Endothelial cell of umbilical vein (primary cell): ENCODE measurements around the gene SLC25A24. TPM values are rescaled to one million over a fixed set of nuclear protein-coding genes. Genes with fewer than 3 reads are reported as not detected.

Experiments used
- BruUV-seq: library from RNA; stranded (reverse); fragments of 400-500 nt; replicated peaks from 2 replicates; lab custom pipeline; 2021; lab: Mats Ljungman, UMichigan
- CTCF ChIA-PET: fragments of 300-600, 350-600 bp; sonication (Branson Sonifier 250); formaldehyde crosslinking; loops from one replicate; lab custom pipeline; 2021; ENCODE audit warnings: antibody characterized with exemption, inconsistent platforms; lab: Charles Lee
- POLR2A ChIA-PET: fragments of 300-600, 350-600 bp; sonication (Branson Sonifier 250); formaldehyde crosslinking; loops from one replicate; lab custom pipeline; 2021; ENCODE audit warnings: antibody characterized with exemption, inconsistent platforms; lab: Charles Lee
- DNase-seq: peaks from one replicate; pipeline ENCODE4 v3.0.0-alpha.2; 2011; ENCODE audit warnings: low read depth, low spot score
- FAIRE-seq: peaks from 2 replicates; lab custom pipeline; 2011; peaks lifted over from hg19 to GRCh38; lab: Jason Lieb, UNC
- H2AFZ ChIP-seq: 2 replicates; pipeline ENCODE4 v1.6.0; 2012; ENCODE audit warnings: low read depth, low read length, control low read depth, inconsistent platforms
- H3K27ac ChIP-seq: 2 replicates; pipeline ENCODE4 v1.5.1; 2011; ENCODE audit warnings: low read depth, mild to moderate bottlenecking, control low read depth, low read length, moderate library complexity; ENCODE audit not compliant: insufficient read depth
- H3K27me3 ChIP-seq, 2 experiments: 2 replicates each; pipeline versions ENCODE4 v1.6.0 to v1.6.1; 2011; ENCODE audit warnings: low read length in 2 of 2, mixed read lengths in 1 of 2; ENCODE audit not compliant: control insufficient read depth in 2 of 2, insufficient read depth in 2 of 2
- H3K36me3 ChIP-seq, 2 experiments: 2 replicates in 1 of 2; 3 replicates in 1 of 2; pipeline ENCODE4 v1.5.1; 2011; ENCODE audit warnings: low read length in 2 of 2, mild to moderate bottlenecking in 1 of 2, moderate library complexity in 1 of 2; ENCODE audit not compliant: control insufficient read depth in 2 of 2, insufficient read depth in 2 of 2; ENCODE audit errors: extremely low read depth in 1 of 2
- H3K4me1 ChIP-seq: 3 replicates; pipeline ENCODE4 v1.5.1; 2011; ENCODE audit warnings: mild to moderate bottlenecking, low read length; ENCODE audit not compliant: control insufficient read depth, insufficient read depth; ENCODE audit errors: extremely low read depth
- H3K4me2 ChIP-seq: 2 replicates; pipeline ENCODE4 v1.6.1; 2011; ENCODE audit warnings: low read length, control low read depth, mixed read lengths; ENCODE audit not compliant: insufficient read depth
- H3K4me3 ChIP-seq, 3 experiments: fragments of 200-600 bp in 1 of 3; sonication (generic), shearing (Covaris generic) in 1 of 3; replicated peaks in 1 of 3; 2 replicates each; pipeline ENCODE4 v1.5.1; 2011 to 2016; ENCODE audit warnings: control low read depth in 3 of 3, low read length in 3 of 3, mild to moderate bottlenecking in 2 of 3, inconsistent platforms in 1 of 3, low read depth in 1 of 3, moderate library complexity in 1 of 3; ENCODE audit not compliant: insufficient read depth in 1 of 3
- H3K79me2 ChIP-seq: 2 replicates; pipeline ENCODE4 v1.6.0; 2012; ENCODE audit warnings: low read length, inconsistent platforms; ENCODE audit not compliant: control insufficient read depth, insufficient read depth
- H3K9ac ChIP-seq: replicated peaks from 2 replicates; pipeline ENCODE3; 2011; ENCODE audit warnings: low read length, control low read depth; ENCODE audit not compliant: insufficient read depth; ENCODE audit errors: extremely low read depth
- H3K9me1 ChIP-seq: replicated peaks from 3 replicates; pipeline ENCODE4 v1.6.0; 2011; ENCODE audit warnings: mild to moderate bottlenecking, low read length; ENCODE audit not compliant: control insufficient read depth, insufficient read depth; ENCODE audit errors: extremely low read depth
- H3K9me3 ChIP-seq: replicated peaks from 2 replicates; pipeline ENCODE4 v1.5.1; 2012; ENCODE audit warnings: low read length, inconsistent platforms; ENCODE audit not compliant: control insufficient read depth, insufficient read depth
- H4K20me1 ChIP-seq: replicated peaks from 2 replicates; pipeline ENCODE3; 2011; ENCODE audit warnings: mild to moderate bottlenecking, low read length; ENCODE audit not compliant: control insufficient read depth, insufficient read depth; ENCODE audit errors: extremely low read depth
- CTCF ChIP-seq, 2 donors: IDR thresholded peaks; 1 replicate in 1 of 2; 2 replicates in 1 of 2; pipeline ENCODE4 v1.5.1; 2011; ENCODE audit warnings: low read length in 2 of 2, mild to moderate bottlenecking in 2 of 2, moderate library complexity in 2 of 2, control low read depth in 1 of 2, inconsistent platforms in 1 of 2, low read depth in 1 of 2; ENCODE audit not compliant: insufficient read depth in 1 of 2; ENCODE audit errors: extremely low read depth in 1 of 2
- EZH2 ChIP-seq: IDR thresholded peaks from 2 replicates; pipeline ENCODE4 v1.6.1; 2012; ENCODE audit warnings: borderline replicate concordance, low read depth, mild to moderate bottlenecking, moderate library complexity, low read length, inconsistent platforms; ENCODE audit not compliant: severe bottlenecking
- FOS ChIP-seq: IDR thresholded peaks from 2 replicates; pipeline ENCODE4 v1.6.1; 2011; ENCODE audit warnings: mild to moderate bottlenecking, low read length, moderate library complexity, borderline replicate concordance; ENCODE audit not compliant: insufficient read depth
- GATA2 ChIP-seq: IDR thresholded peaks from 2 replicates; pipeline ENCODE4 v1.7.0; 2011; ENCODE audit warnings: low read depth, mild to moderate bottlenecking, moderate library complexity, mixed read lengths, low read length; ENCODE audit not compliant: insufficient read length, insufficient read depth
- JUN ChIP-seq: IDR thresholded peaks from 2 replicates; pipeline ENCODE4 v1.6.1; 2011; ENCODE audit warnings: borderline replicate concordance, low read depth; ENCODE audit not compliant: insufficient read length, insufficient read depth
- MAX ChIP-seq: IDR thresholded peaks from 2 replicates; pipeline ENCODE4 v1.6.1; 2011; ENCODE audit not compliant: insufficient read depth, insufficient read length
- MYC ChIP-seq: IDR thresholded peaks from one replicate; pipeline ENCODE4 v1.6.1; 2011; ENCODE audit warnings: mild to moderate bottlenecking, low read depth, low read length
- POLR2A ChIP-seq: IDR thresholded peaks from 2 replicates; pipeline ENCODE4 v1.6.1; 2012; ENCODE audit warnings: low read depth, mild to moderate bottlenecking, control low read depth, low read length
- POLR2AphosphoS5 ChIP-seq: IDR thresholded peaks from 2 replicates; pipeline ENCODE4 v1.6.1; 2012; ENCODE audit warnings: low read depth, mild to moderate bottlenecking, control low read depth, low read length, moderate library complexity; ENCODE audit not compliant: insufficient read depth
- dilution Hi-C: fragments of 300-500 bp; cut with MboI; formaldehyde crosslinking; loops from one replicate; pipeline ENCODE4 v1.15.0; 2019; ENCODE audit warnings: low sequenced_read_pairs; ENCODE audit not compliant: extremely low pct_ligation_motif_present
- intact Hi-C: fragments of 100-400 bp; cut with micrococcal nuclease; formaldehyde crosslinking; loops from one replicate; pipeline ENCODE4 v1.10.0; 2022
- polyA plus RNA-seq, 4 experiments: library from polyadenylated mRNA; depleted of rRNA in 3 of 4; stranded (reverse) in 3 of 4; unstranded in 1 of 4; fragments of >200 nt; gene quantifications; 2 replicates each; pipeline versions ENCODE4 v1.2.1 to v1.2.3, GENCODE V29; 2011 to 2012; ENCODE audit warnings: missing spikeins in 1 of 4
- total RNA-seq: library from RNA; stranded (reverse); gene quantifications from 2 replicates; pipeline ENCODE4 v1.2.3, GENCODE V29; 2021

The SLC25A24 gene
- total and polyA plus RNA-seq, 2 donors (not counting 3 experiments of a cell fraction or from before 2014, with no cell fraction given) = 16.9 to 45.8 TPM

GRCh38 chr1:108188801-108189200 is 11.3 kb downstream of the SLC25A24 start:
- Histone ChIP-seq H3K4me1 (no peaks in the 10 kb centered on the region), H3K4me3 (no peak overlapping the region), H3K27me3 (no peaks in the 10 kb centered on the region), H3K9ac (no peak overlapping the region), H3K79me2 (peaks cover 82% of the 10 kb centered on the region), H3K9me3 (no peaks in the 10 kb centered on the region), H3K27ac (no peak overlapping the region), H2AFZ (no peak overlapping the region), H3K9me1 (no peaks in the 10 kb centered on the region), H4K20me1 (peaks cover 2% of the 10 kb centered on the region), H3K4me2 (no peak overlapping the region), H3K36me3 (peaks cover 7 to 10% of the 10 kb centered on the region in 2 experiments)
- intact Hi-C loops = no loop called here
- ChIA-PET POLR2A (no interaction called here), CTCF (no interaction called here)
- no TSS peak for BruUV-seq
- FAIRE-seq (no peak), DNase-seq (no peak)
- TF ChIP-seq FOS (no peak), GATA2 (no peak), JUN (no peak), POLR2A (no peak), POLR2AphosphoS5 (no peak), MYC (no peak), CTCF (IDR thresholded peaks at IDR 0.05; ENCODE audit: extremely low read depth in 1 of 2, insufficient read depth in 1 of 2, low read depth in 1 of 2, low read length in 2 of 2) (no peak), MAX (no peak), EZH2 (no peak)
- dilution Hi-C loops = no loop called here
